OCI-LY3 (cell line): ENCODE data around the gene PDZK1IP1.
"Not testable (repeated sequence)": the region's sequence is repeated elsewhere in the genome, so short reads cannot be mapped to it uniquely, and the experiment has no call there.

Experiments used
- CTCF ChIP-seq: fragments of 200-600, 300-600 bp; sonication (generic); IDR thresholded peaks from 2 replicates; pipeline ENCODE4 v1.5.1; 2014; ENCODE audit warnings: antibody characterized with exemption, low read length, low read depth
- EZH2phosphoT487 ChIP-seq: fragments of 200-600 bp; shearing (Covaris generic); IDR thresholded peaks from 2 replicates; pipeline ENCODE4 v1.6.1; 2018; ENCODE audit warnings: antibody characterized with exemption, mixed run types, low read depth

GRCh38 chr1:47193496-47193895, 3.7 kb upstream of the PDZK1IP1 start:
- TF ChIP-seq CTCF, EZH2phosphoT487: not testable (repeated sequence)
